ENCODE measurements around the gene EPG5. TPM values are rescaled to one million over a fixed set of nuclear protein-coding genes. Genes with fewer than 3 reads are reported as not detected.

The EPG5 gene
- total RNA-seq, 4 donors from 2014 or later: 13.6 to 43.4 (median 21.8) TPM

- no peak for DNase-seq
- no peak for TF ChIP-seq CTCF (IDR thresholded peaks at IDR 0.05)
- TF ChIP-seq POLR2A (IDR thresholded peaks at IDR 0.05): no peak
- H3K36me3 ChIP-seq: no peaks in the 10 kb centered on the region
Observed at GRCh38 chr18:45958730-45959129, 8.4 kb downstream of the EPG5 start.

GRCh38 chr18:45958027-45958426, 9.1 kb downstream of the EPG5 start:
- no peak for DNase-seq
- intact Hi-C loops (cut with DNase I; ENCODE audit: low total_unique reads): no loop called here
- Histone ChIP-seq H3K9me3 (no peaks in the 10 kb centered on the region), H3K36me3 (no peaks in the 10 kb centered on the region), H3K4me3 (no peak overlapping the region), H3K27ac (no peak overlapping the region), H3K27me3 (no peaks in the 10 kb centered on the region), H3K4me1 (no peaks in the 10 kb centered on the region)
- TF ChIP-seq POLR2A (IDR thresholded peaks at IDR 0.05) (no peak), CTCF (IDR thresholded peaks at IDR 0.05) (no peak)

More at GRCh38 chr18:45958730-45959129, 8.4 kb downstream of the EPG5 start:
- Histone ChIP-seq H3K4me3 (no peak overlapping the region), H3K9me3 (no peaks in the 10 kb centered on the region), H3K27me3 (no peaks in the 10 kb centered on the region), H3K4me1 (no peaks in the 10 kb centered on the region), H3K27ac (no peak overlapping the region)
- intact Hi-C loops (cut with DNase I; ENCODE audit: low total_unique reads): no loop called here

- Histone ChIP-seq H3K36me3 (no peaks in the 10 kb centered on the region), H3K9me3 (no peaks in the 10 kb centered on the region), H3K27ac (no peak overlapping the region), H3K27me3 (no peaks in the 10 kb centered on the region), H3K4me3 (no peak overlapping the region), H3K4me1 (no peaks in the 10 kb centered on the region)
- DNase-seq: no peak
- no peak for TF ChIP-seq POLR2A (IDR thresholded peaks at IDR 0.05)
- TF ChIP-seq CTCF (IDR thresholded peaks at IDR 0.05): no peak
- intact Hi-C loops (cut with DNase I; ENCODE audit: low total_unique reads): no loop called here
Observed at GRCh38 chr18:45957100-45957499, 10.0 kb downstream of the EPG5 start.

DNA sequence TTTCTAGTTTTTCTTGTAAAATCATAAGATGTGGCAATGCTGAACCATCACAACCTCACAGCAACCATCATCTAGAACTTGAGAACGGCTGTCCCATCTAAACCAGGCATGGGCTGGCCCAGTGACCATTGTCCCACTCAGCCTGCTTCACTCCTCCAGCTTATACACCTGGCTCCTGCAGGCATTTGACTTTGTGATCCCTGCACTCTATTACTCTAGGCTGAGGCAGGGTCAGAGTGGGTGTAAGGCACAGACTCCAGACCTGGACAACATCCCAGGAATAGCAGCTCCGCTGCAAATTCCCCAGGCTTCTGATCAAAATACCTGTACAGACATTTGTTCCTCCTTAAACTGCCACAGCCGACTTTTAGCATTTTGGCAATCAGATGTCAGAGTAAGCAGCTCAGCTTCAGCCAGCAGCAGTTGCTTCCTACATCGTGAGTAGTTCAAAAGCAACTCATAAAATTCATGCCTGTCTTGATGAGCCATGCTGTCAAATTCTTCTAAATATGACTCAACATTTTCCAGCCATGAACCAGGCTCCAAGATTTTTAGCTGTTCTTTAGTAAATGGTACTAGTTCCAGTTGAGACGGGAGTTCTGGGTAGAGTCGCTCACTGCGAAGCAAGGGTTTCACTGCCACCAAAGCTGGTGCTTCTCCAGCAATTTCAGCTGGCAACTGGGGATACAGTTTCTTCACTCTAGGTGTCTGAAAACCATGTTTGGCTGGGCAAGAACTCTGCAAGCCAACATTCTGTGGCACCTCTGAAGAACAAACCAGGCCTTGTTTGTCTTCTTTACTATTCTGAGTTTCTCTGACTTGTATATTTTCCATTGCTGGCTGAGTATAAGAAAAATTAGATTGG, 12.8 kb downstream of the EPG5 start:
- TF ChIP-seq CTCF (IDR thresholded peaks at IDR 0.05) (no peak), POLR2A (IDR thresholded peaks at IDR 0.05) (no peak)
- intact Hi-C loops (cut with DNase I; ENCODE audit: low total_unique reads): no loop called here
- Histone ChIP-seq H3K27me3 (no peaks in the 10 kb centered on the region), H3K4me3 (no peak overlapping the region), H3K9me3 (no peaks in the 10 kb centered on the region), H3K4me1 (no peaks in the 10 kb centered on the region), H3K27ac (no peak overlapping the region), H3K36me3 (no peaks in the 10 kb centered on the region)
- DNase-seq: no peak

GRCh38 chr18:45951016-45951714, 16.0 kb downstream of the EPG5 start:
- H3K9me3 ChIP-seq: no peaks in the 10 kb centered on the region
- no peaks in the 10 kb centered on the region for H3K27me3 ChIP-seq
- intact Hi-C loops (cut with DNase I; ENCODE audit: low total_unique reads): no loop called here
- H3K27ac ChIP-seq: no peak overlapping the region
- TF ChIP-seq POLR2A (IDR thresholded peaks at IDR 0.05) (no peak), CTCF (IDR thresholded peaks at IDR 0.05) (no peak)
- H3K4me1 ChIP-seq: no peaks in the 10 kb centered on the region
- DNase-seq: no peak
- no peaks in the 10 kb centered on the region for H3K36me3 ChIP-seq
- H3K4me3 ChIP-seq: no peak overlapping the region
